IMR-90 (cell line): ENCODE measurements around the gene DMRT3. TPM values are rescaled to one million over a fixed set of nuclear protein-coding genes. Genes with fewer than 3 reads are reported as not detected.

Source experiments
- ATAC-seq: fragments of 200-7000 bp; cut with Tn5 transposase; 2 replicates; pipeline ENCODE4 v1.9.1; 2020; ENCODE audit warnings: low read depth, mild to moderate bottlenecking, moderate library complexity
- BruUV-seq: library from RNA; stranded (reverse); fragments of 400-500 nt; replicated peaks from 2 replicates; lab custom pipeline; 2021; lab: Mats Ljungman, UMichigan
- CTCF ChIA-PET: fragments of 300-600 bp; formaldehyde crosslinking; extraction: SDS; loops from one replicate; lab custom pipeline; 2021; ENCODE audit warnings: antibody characterized with exemption; lab: Yijun Ruan, JAX
- POLR2A ChIA-PET: fragments of 300-600 bp; sonication (Branson Sonifier 250); formaldehyde crosslinking; loops from one replicate; lab custom pipeline; 2022; ENCODE audit warnings: antibody characterized with exemption; ENCODE audit not compliant: unreplicated experiment; lab: Charles Lee
- DNase-seq: peaks from one replicate; pipeline ENCODE4 v3.0.0; 2013
- H2AFZ ChIP-seq: replicated peaks from 2 replicates; pipeline ENCODE3; 2013; ENCODE audit warnings: low read length, mild to moderate bottlenecking; ENCODE audit not compliant: poor library complexity
- H2AK5ac ChIP-seq: 2 replicates; pipeline ENCODE4 v1.6.1; 2013; ENCODE audit warnings: low read depth, low read length, inconsistent platforms
- H2AK9ac ChIP-seq: replicated peaks from 2 replicates; pipeline ENCODE3; 2013; ENCODE audit warnings: mild to moderate bottlenecking, low read depth, low read length, moderate library complexity; ENCODE audit not compliant: poor library complexity
- H2BK120ac ChIP-seq: 2 replicates; pipeline ENCODE4 v1.6.1; 2013; ENCODE audit warnings: low read depth, low read length, inconsistent platforms
- H2BK15ac ChIP-seq: 3 replicates; pipeline ENCODE4 v1.6.1; 2013; ENCODE audit warnings: low read depth, low read length, inconsistent platforms
- H2BK20ac ChIP-seq: 2 replicates; pipeline ENCODE4 v1.6.1; 2013; ENCODE audit warnings: low read depth, mild to moderate bottlenecking, inconsistent platforms, low read length, moderate library complexity
- H2BK5ac ChIP-seq: 2 replicates; pipeline ENCODE4 v1.6.1; 2013; ENCODE audit warnings: mild to moderate bottlenecking, low read depth, low read length, inconsistent platforms; ENCODE audit not compliant: poor library complexity, severe bottlenecking
- H3K14ac ChIP-seq: replicated peaks from 2 replicates; pipeline ENCODE4 v1.6.1; 2013; ENCODE audit warnings: low read depth, low read length, inconsistent platforms
- H3K18ac ChIP-seq: 2 replicates; pipeline ENCODE4 v1.6.1; 2013; ENCODE audit warnings: low read depth, low read length, control low read depth
- H3K23ac ChIP-seq: 2 replicates; pipeline ENCODE4 v1.6.1; 2013; ENCODE audit warnings: low read depth, low read length, inconsistent platforms
- H3K27ac ChIP-seq: 2 replicates; pipeline ENCODE4 v1.5.1; 2013; ENCODE audit warnings: mild to moderate bottlenecking, control low read depth, low read length; ENCODE audit not compliant: insufficient read depth
- H3K27me3 ChIP-seq: 2 replicates; pipeline ENCODE4 v1.6.1; 2013; ENCODE audit warnings: low read length; ENCODE audit not compliant: control insufficient read depth, insufficient read depth
- H3K36me3 ChIP-seq: 2 replicates; pipeline ENCODE4 v1.6.1; 2013; ENCODE audit warnings: low read length, mixed read lengths; ENCODE audit not compliant: control insufficient read depth, insufficient read depth
- H3K4ac ChIP-seq: 2 replicates; pipeline ENCODE4 v1.6.1; 2013; ENCODE audit warnings: low read depth, low read length, inconsistent platforms
- H3K4me1 ChIP-seq: 2 replicates; pipeline ENCODE4 v1.6.1; 2013; ENCODE audit warnings: low read length, mixed read lengths; ENCODE audit not compliant: control insufficient read depth, insufficient read depth
- H3K4me2 ChIP-seq: 2 replicates; pipeline ENCODE4 v1.6.1; 2013; ENCODE audit warnings: low read depth, mild to moderate bottlenecking, control low read depth, low read length, moderate library complexity
- H3K4me3 ChIP-seq: 2 replicates; pipeline ENCODE4 v1.5.1; 2013; ENCODE audit warnings: low read depth, mild to moderate bottlenecking, control low read depth, low read length, moderate library complexity; ENCODE audit not compliant: insufficient read depth
- H3K56ac ChIP-seq: 2 replicates; pipeline ENCODE4 v1.6.1; 2013; ENCODE audit warnings: low read length, inconsistent platforms; ENCODE audit not compliant: insufficient read depth; ENCODE audit errors: extremely low read depth
- H3K79me1 ChIP-seq, 2 experiments: 2 replicates each; pipeline ENCODE4 v1.6.1; 2013; ENCODE audit warnings: low read length in 2 of 2, inconsistent platforms in 1 of 2, low read depth in 1 of 2
- H3K9ac ChIP-seq: 2 replicates; pipeline ENCODE4 v1.6.1; 2013; ENCODE audit warnings: low read depth, low read length, control low read depth
- H3K9me1 ChIP-seq: 2 replicates; pipeline ENCODE4 v1.6.1; 2013; ENCODE audit warnings: low read length, inconsistent platforms; ENCODE audit not compliant: insufficient read depth
- H3K9me3 ChIP-seq: 2 replicates; pipeline ENCODE4 v1.6.1; 2013; ENCODE audit warnings: low read length; ENCODE audit not compliant: control insufficient read depth, insufficient read depth
- H4K20me1 ChIP-seq: 2 replicates; pipeline ENCODE4 v1.6.1; 2013; ENCODE audit warnings: low read length, inconsistent platforms; ENCODE audit not compliant: insufficient read depth
- H4K5ac ChIP-seq: 2 replicates; pipeline ENCODE4 v1.6.1; 2013; ENCODE audit warnings: mild to moderate bottlenecking, low read depth, low read length, control low read depth
- H4K8ac ChIP-seq, 2 experiments: 2 replicates each; pipeline ENCODE4 v1.6.1; 2013; ENCODE audit warnings: low read depth in 2 of 2, low read length in 2 of 2, control low read depth in 1 of 2, inconsistent platforms in 1 of 2
- H4K91ac ChIP-seq: 2 replicates; pipeline ENCODE4 v1.6.1; 2013; ENCODE audit warnings: low read depth, low read length, inconsistent platforms; ENCODE audit not compliant: insufficient read depth
- CEBPB ChIP-seq: IDR thresholded peaks from 2 replicates; pipeline ENCODE4 v1.6.1; 2012; ENCODE audit warnings: low read depth, low read length, improper control_type of control experiment
- CHD1 ChIP-seq: IDR thresholded peaks from 2 replicates; pipeline ENCODE4 v1.6.1; 2012; ENCODE audit warnings: low read depth, low read length, improper control_type of control experiment
- FOS ChIP-seq: fragments of 150-350 bp; IDR thresholded peaks from 2 replicates; pipeline ENCODE4 v1.6.1; 2016; ENCODE audit warnings: low read depth, low read length
- MAFK ChIP-seq: IDR thresholded peaks from 2 replicates; pipeline ENCODE4 v1.6.1; 2012; ENCODE audit warnings: low read depth, low read length, improper control_type of control experiment
- MAZ ChIP-seq: IDR thresholded peaks from 2 replicates; pipeline ENCODE4 v1.6.1; 2012; ENCODE audit warnings: low read depth, mild to moderate bottlenecking, low read length, improper control_type of control experiment, moderate library complexity, borderline replicate concordance
- MXI1 ChIP-seq: IDR thresholded peaks from 2 replicates; pipeline ENCODE4 v1.6.1; 2012; ENCODE audit warnings: low read depth, mild to moderate bottlenecking, low read length, moderate library complexity, borderline replicate concordance
- NFE2L2 ChIP-seq: fragments of 150-350 bp; IDR thresholded peaks from 2 replicates; pipeline ENCODE4 v1.6.1; 2016; ENCODE audit warnings: low read depth, mild to moderate bottlenecking, low read length
- POLR2A ChIP-seq: IDR thresholded peaks from 2 replicates; pipeline ENCODE4 v1.6.1; 2012; ENCODE audit warnings: mild to moderate bottlenecking, low read depth, low read length
- RAD21 ChIP-seq: IDR thresholded peaks from 2 replicates; pipeline ENCODE4 v1.6.1; 2012; ENCODE audit warnings: low read length, improper control_type of control experiment
- RFX5 ChIP-seq: IDR thresholded peaks from 2 replicates; pipeline ENCODE4 v1.8.0; 2012; ENCODE audit warnings: low read depth, mild to moderate bottlenecking, low read length, moderate library complexity
- SMC3 ChIP-seq: fragments of 150-350 bp; IDR thresholded peaks from 2 replicates; pipeline ENCODE4 v1.6.1; 2016; ENCODE audit warnings: low read depth, mild to moderate bottlenecking, antibody characterized with exemption, low read length, moderate library complexity
- WGBS, 2 experiments: methylation state at CpG; one replicate each; pipeline versions ENCODE4 v1.1.5 to v1.1.7; 2013; ENCODE audit warnings: missing lambda C conversion rate in 2 of 2; ENCODE audit not compliant: insufficient read length in 1 of 2; ENCODE audit errors: extremely low coverage in 2 of 2; 5-methylcytosine and 5-hydroxymethylcytosine counted together
- dilution Hi-C: fragments of 300-500 bp; cut with HindIII; formaldehyde crosslinking; loops from one replicate; pipeline ENCODE4 v1.14.3; 2018; ENCODE audit warnings: low sequenced_read_pairs; ENCODE audit not compliant: unreplicated experiment
- in situ Hi-C: fragments of 300-500 bp; cut with MboI; formaldehyde crosslinking; loops from 3 replicates; pipeline ENCODE4 v1.14.3; 2019; ENCODE audit warnings: low sequenced_read_pairs, inconsistent platforms, mixed read lengths
- intact Hi-C: fragments of 100-400 bp; cut with micrococcal nuclease; formaldehyde crosslinking; loops from 2 replicates; pipeline ENCODE4 v1.10.0; 2022
- polyA plus RNA-seq, 3 experiments: library from polyadenylated mRNA; depleted of rRNA; stranded (reverse); fragments of >200 nt; gene quantifications; 2 replicates each; pipeline ENCODE4 v1.2.3, GENCODE V29; 2012; ENCODE audit warnings: low replicate concordance in 1 of 3
- total RNA-seq: library from RNA; depleted of rRNA; stranded (reverse); fragments of >200 nt; gene quantifications from 2 replicates; pipeline ENCODE4 v1.2.3, GENCODE V29; 2012
- TF ChIP-seq, protein P1 (sequence below): conservative IDR thresholded peaks from 2 replicates; pipeline ENCODE4 v1.5.1; 2012; ENCODE audit warnings: mild to moderate bottlenecking, low read depth, low read length, improper control_type of control experiment
- TF ChIP-seq, protein P2 (sequence below): fragments of 150-350 bp; IDR thresholded peaks from 2 replicates; pipeline ENCODE4 v1.6.1; 2017; ENCODE audit warnings: mild to moderate bottlenecking, antibody characterized with exemption, low read length, low read depth
- TF ChIP-seq, protein P3 (sequence below): fragments of 150-350 bp; IDR thresholded peaks from 2 replicates; pipeline ENCODE4 v1.6.1; 2016; ENCODE audit warnings: low read depth, mild to moderate bottlenecking, low read length, moderate library complexity, borderline replicate concordance

Gene DMRT3
- total and polyA plus RNA-seq, 2 of the 4 experiments (the other 2 are of a cell fraction) = not detected

DNA sequence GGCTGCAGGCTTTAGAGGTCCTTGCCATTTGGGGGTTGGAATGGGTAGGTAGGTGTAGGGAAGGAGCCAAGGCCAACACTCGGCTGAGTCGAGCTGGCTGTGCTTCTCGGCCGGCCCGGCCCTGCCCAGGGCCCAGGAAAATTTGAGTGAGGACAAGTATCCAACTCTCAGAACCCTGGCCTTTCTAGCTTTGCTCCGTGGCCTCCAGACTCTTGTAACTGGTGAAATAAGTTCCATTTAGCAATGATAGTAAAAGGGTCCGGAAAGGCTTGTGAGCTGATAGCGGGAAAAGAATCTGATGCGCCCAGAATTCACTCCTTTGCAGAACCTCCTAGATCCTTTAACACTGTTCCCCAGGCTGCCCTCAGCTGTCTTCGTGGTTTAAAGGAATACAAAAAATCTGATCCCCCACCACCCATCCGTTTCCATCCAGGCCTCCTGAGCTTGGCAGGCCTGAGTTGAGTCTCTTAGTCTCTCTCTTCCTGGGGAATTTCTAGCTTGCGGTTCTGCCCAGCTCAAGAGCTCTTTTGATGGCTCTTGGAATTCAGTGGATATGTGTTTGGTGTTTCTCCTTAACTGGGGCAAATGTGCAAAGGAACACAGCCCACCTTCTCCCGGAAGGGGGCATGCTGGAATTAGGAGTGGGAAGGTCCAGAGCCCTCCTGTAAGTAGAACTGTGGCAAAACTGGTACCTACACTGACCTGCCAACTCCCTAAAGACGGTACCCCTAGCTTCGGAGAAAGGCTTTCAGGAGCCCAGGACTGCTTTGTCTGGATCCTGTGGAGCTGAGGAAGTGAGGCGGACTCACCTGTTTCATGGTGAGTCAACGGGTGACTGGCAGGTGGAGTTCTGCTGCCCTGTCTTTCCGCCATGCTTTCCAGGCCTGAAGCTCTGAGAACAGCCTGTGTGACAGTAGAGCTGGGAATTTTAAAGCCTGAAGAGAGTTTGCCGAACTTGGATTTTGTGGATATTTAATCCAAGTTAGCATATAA lies 1.7 kb downstream of the DMRT3 start:
- Histone ChIP-seq H3K4ac (no peak overlapping the region), H2BK5ac (no peak overlapping the region), H4K20me1 (no peaks in the 10 kb centered on the region), H3K27me3 (peaks cover 82% of the 10 kb centered on the region), H3K4me2 (no peak overlapping the region), H4K5ac (no peak overlapping the region), H3K4me3 (no peak overlapping the region), H3K36me3 (no peaks in the 10 kb centered on the region), H2AK5ac (no peak overlapping the region), H2BK15ac (no peak overlapping the region), H3K79me1 (no peaks in the 10 kb centered on the region), H3K18ac (no peak overlapping the region), H3K23ac (no peak overlapping the region), H3K27ac (no peak overlapping the region), H4K8ac (no peak overlapping the region), H3K4me1 (no peaks in the 10 kb centered on the region), H4K91ac (no peak overlapping the region), H3K9ac (no peak overlapping the region), H3K14ac (no peak overlapping the region), H2AFZ (no peak overlapping the region), H3K9me1 (no peaks in the 10 kb centered on the region), H3K56ac (no peak overlapping the region), H2BK20ac (no peak overlapping the region), H2AK9ac (no peak overlapping the region), H3K9me3 (peaks cover 3% of the 10 kb centered on the region; the same call in 1 of the 2 replicates), H2BK120ac (no peak overlapping the region)
- in situ Hi-C loops = no loop called here
- DNase-seq (no peak), ATAC-seq (no peak)
- dilution Hi-C loops = no loop called here
- intact Hi-C loops = no loop called here
- POLR2A ChIA-PET = no interaction called here
- CTCF ChIA-PET = interaction anchor here (1.1 kb wide), 1 partner anchor 27 kb away, joined by 3 read pairs; no protein-coding TSS in a partner anchor
- no CpG with 5 or more reads among the region's 19 CpGs for WGBS, 2 experiments
- no TSS peak for BruUV-seq
- TF ChIP-seq POLR2A (no peak), SMC3 (no peak), RAD21 (no peak), CHD1 (no peak), NFE2L2 (no peak), RFX5 (no peak), CEBPB (no peak), FOS (no peak), MAFK (no peak), MXI1 (no peak), MAZ (no peak)
- TF ChIP-seq, protein P1, sequence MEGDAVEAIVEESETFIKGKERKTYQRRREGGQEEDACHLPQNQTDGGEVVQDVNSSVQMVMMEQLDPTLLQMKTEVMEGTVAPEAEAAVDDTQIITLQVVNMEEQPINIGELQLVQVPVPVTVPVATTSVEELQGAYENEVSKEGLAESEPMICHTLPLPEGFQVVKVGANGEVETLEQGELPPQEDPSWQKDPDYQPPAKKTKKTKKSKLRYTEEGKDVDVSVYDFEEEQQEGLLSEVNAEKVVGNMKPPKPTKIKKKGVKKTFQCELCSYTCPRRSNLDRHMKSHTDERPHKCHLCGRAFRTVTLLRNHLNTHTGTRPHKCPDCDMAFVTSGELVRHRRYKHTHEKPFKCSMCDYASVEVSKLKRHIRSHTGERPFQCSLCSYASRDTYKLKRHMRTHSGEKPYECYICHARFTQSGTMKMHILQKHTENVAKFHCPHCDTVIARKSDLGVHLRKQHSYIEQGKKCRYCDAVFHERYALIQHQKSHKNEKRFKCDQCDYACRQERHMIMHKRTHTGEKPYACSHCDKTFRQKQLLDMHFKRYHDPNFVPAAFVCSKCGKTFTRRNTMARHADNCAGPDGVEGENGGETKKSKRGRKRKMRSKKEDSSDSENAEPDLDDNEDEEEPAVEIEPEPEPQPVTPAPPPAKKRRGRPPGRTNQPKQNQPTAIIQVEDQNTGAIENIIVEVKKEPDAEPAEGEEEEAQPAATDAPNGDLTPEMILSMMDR = no peak
- TF ChIP-seq, protein P2, sequence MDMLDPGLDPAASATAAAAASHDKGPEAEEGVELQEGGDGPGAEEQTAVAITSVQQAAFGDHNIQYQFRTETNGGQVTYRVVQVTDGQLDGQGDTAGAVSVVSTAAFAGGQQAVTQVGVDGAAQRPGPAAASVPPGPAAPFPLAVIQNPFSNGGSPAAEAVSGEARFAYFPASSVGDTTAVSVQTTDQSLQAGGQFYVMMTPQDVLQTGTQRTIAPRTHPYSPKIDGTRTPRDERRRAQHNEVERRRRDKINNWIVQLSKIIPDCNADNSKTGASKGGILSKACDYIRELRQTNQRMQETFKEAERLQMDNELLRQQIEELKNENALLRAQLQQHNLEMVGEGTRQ = no peak
- TF ChIP-seq, protein P3, sequence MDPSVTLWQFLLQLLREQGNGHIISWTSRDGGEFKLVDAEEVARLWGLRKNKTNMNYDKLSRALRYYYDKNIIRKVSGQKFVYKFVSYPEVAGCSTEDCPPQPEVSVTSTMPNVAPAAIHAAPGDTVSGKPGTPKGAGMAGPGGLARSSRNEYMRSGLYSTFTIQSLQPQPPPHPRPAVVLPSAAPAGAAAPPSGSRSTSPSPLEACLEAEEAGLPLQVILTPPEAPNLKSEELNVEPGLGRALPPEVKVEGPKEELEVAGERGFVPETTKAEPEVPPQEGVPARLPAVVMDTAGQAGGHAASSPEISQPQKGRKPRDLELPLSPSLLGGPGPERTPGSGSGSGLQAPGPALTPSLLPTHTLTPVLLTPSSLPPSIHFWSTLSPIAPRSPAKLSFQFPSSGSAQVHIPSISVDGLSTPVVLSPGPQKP = no peak
